HPDE6-E6E7 (cell line): ENCODE data around the gene NANOS3.

Experiments used
- DNase-seq: peaks from one replicate; pipeline ENCODE4 v3.0.0; 2011; ENCODE audit warnings: missing footprints; ENCODE audit errors: extremely low spot score

NANOS3 gene

GRCh38 chr19:13885826-13886365, 9.0 kb downstream of the NANOS3 start:
- DNase-seq, result no peak

GRCh38 chr19:13887018-13887436, 10.1 kb downstream of the NANOS3 start:
- DNase-seq, result no peak

GRCh38 chr19:13887517-13887916, 10.6 kb downstream of the NANOS3 start:
- DNase-seq, result no peak

GRCh38 chr19:13888281-13888680, 11.3 kb downstream of the NANOS3 start:
- no peak for DNase-seq

- no peak for DNase-seq
Observed at GRCh38 chr19:13890136-13890535, 13.2 kb downstream of the NANOS3 start.

GRCh38 chr19:13892870-13893269, 15.9 kb downstream of the NANOS3 start:
- no peak for DNase-seq

- no peak for DNase-seq
Observed at GRCh38 chr19:13894552-13894951, 17.6 kb downstream of the NANOS3 start.

GRCh38 chr19:13896227-13896626, 19.3 kb downstream of the NANOS3 start:
- no peak for DNase-seq

- no peak for DNase-seq
Observed at GRCh38 chr19:13899393-13899792, 22.5 kb downstream of the NANOS3 start.

- no peak for DNase-seq
Observed at GRCh38 chr19:13899912-13900584, 23.1 kb downstream of the NANOS3 start.

GRCh38 chr19:13902993-13903555, 26.1 kb downstream of the NANOS3 start:
- no peak for DNase-seq

- DNase-seq, result peak; percentile 96
Observed at GRCh38 chr19:13905634-13906520, 28.9 kb downstream of the NANOS3 start, which contains the start of the genes BRME1 and CC2D1A. BRME1 (minus strand) TSS chr19:13906117; CDS start chr19:13904892, 1,225 bp downstream. CC2D1A (plus strand) TSS chr19:13906201; CDS start chr19:13906442, 241 bp downstream.

- peak; percentile 66 for DNase-seq
Observed at GRCh38 chr19:13906521-13906904, 29.6 kb downstream of the NANOS3 start.

- no peak for DNase-seq
Observed at GRCh38 chr19:13906910-13907309, 30.0 kb downstream of the NANOS3 start.

GRCh38 chr19:13908674-13909073, 31.7 kb downstream of the NANOS3 start:
- no peak for DNase-seq

- DNase-seq, result no peak
Observed at GRCh38 chr19:13909430-13909829, 32.5 kb downstream of the NANOS3 start.

- DNase-seq, result no peak
Observed at GRCh38 chr19:13913352-13913751, 36.4 kb downstream of the NANOS3 start.

GRCh38 chr19:13914777-13915176, 37.8 kb downstream of the NANOS3 start:
- no peak for DNase-seq

- DNase-seq, result no peak
Observed at GRCh38 chr19:13917888-13918406, 41.0 kb downstream of the NANOS3 start.

- no peak for DNase-seq
Observed at GRCh38 chr19:13918726-13919411, 41.9 kb downstream of the NANOS3 start.

- no peak for DNase-seq
Observed at GRCh38 chr19:13920524-13920923, 43.6 kb downstream of the NANOS3 start.
